GM23338 (cell line): ENCODE data around the gene ARHGEF1. TPM values are rescaled to one million over a fixed set of nuclear protein-coding genes. Genes with fewer than 3 reads are reported as not detected.

Experiments
- ATAC-seq: fragments of 200-7000 bp; cut with Tn5 transposase; 3 replicates; pipeline ENCODE4 v1.9.1; 2020
- DNase-seq: peaks from one replicate; pipeline ENCODE4 v3.0.0-alpha.2; 2015; ENCODE audit warnings: low spot score
- H2AFZ ChIP-seq: fragments of 200-600 bp; sonication (generic); 2 replicates; pipeline ENCODE4 v1.8.0; 2016; ENCODE audit warnings: antibody characterized with exemption, mild to moderate bottlenecking, moderate library complexity
- H3F3A ChIP-seq: fragments of 200-600 bp; sonication (generic); replicated peaks from 2 replicates; pipeline ENCODE4 v1.8.0; 2017; ENCODE audit warnings: antibody characterized with exemption, mixed run types, low read depth
- H3K27ac ChIP-seq: fragments of 200-600 bp; sonication (generic); 2 replicates; pipeline ENCODE4 v1.6.1; 2016; ENCODE audit warnings: low read depth
- H3K27me3 ChIP-seq: fragments of 200-600 bp; sonication (generic); 2 replicates; pipeline ENCODE4 v1.8.0; 2016; ENCODE audit warnings: mild to moderate bottlenecking, mixed run types, moderate library complexity; ENCODE audit not compliant: insufficient read depth
- H3K36me3 ChIP-seq: fragments of 200-600 bp; sonication (generic); 2 replicates; pipeline ENCODE4 v1.8.0; 2016; ENCODE audit warnings: mild to moderate bottlenecking; ENCODE audit not compliant: insufficient read depth
- H3K4me1 ChIP-seq: fragments of 200-600 bp; sonication (generic); 2 replicates; pipeline ENCODE4 v1.8.0; 2016; ENCODE audit warnings: mild to moderate bottlenecking, moderate library complexity; ENCODE audit not compliant: insufficient read depth
- H3K4me2 ChIP-seq: fragments of 200-600 bp; sonication (generic); 2 replicates; pipeline ENCODE4 v1.7.1; 2017; ENCODE audit warnings: mixed run types
- H3K4me3 ChIP-seq: fragments of 200-600 bp; sonication (generic); 2 replicates; pipeline ENCODE4 v1.6.1; 2016; ENCODE audit warnings: mixed run types
- H3K79me2 ChIP-seq: fragments of 200-600 bp; sonication (generic); replicated peaks from 2 replicates; pipeline ENCODE4 v1.8.0; 2017; ENCODE audit warnings: mild to moderate bottlenecking; ENCODE audit not compliant: insufficient read depth
- H3K9me2 ChIP-seq: fragments of 200-600 bp; sonication (generic); 2 replicates; pipeline ENCODE4 v1.8.0; 2017; ENCODE audit not compliant: insufficient read depth
- H4K20me1 ChIP-seq: fragments of 200-600 bp; sonication (generic); replicated peaks from 2 replicates; pipeline ENCODE4 v1.8.0; 2017; ENCODE audit warnings: mild to moderate bottlenecking; ENCODE audit not compliant: insufficient read depth
- H3K27ac Mint-ChIP-seq: 2 replicates; pipeline ENCODE4 v1.8.0; 2020; ENCODE audit warnings: inconsistent platforms, mild to moderate bottlenecking, moderate library complexity, mixed read lengths
- H3K27me3 Mint-ChIP-seq: 3 replicates; pipeline ENCODE4 v1.8.0; 2022; ENCODE audit warnings: low read depth, mild to moderate bottlenecking, moderate library complexity, mixed read lengths, inconsistent platforms; ENCODE audit not compliant: insufficient read depth, poor library complexity
- H3K36me3 Mint-ChIP-seq: 3 replicates; pipeline ENCODE4 v1.8.0; 2021; ENCODE audit warnings: low read depth, mild to moderate bottlenecking, inconsistent platforms, moderate library complexity, mixed read lengths
- H3K4me1 Mint-ChIP-seq: 3 replicates; pipeline ENCODE4 v1.8.0; 2020; ENCODE audit warnings: mild to moderate bottlenecking, inconsistent platforms, mixed read lengths
- H3K4me3 Mint-ChIP-seq: 3 replicates; pipeline ENCODE4 v1.8.0; 2021; ENCODE audit warnings: moderate library complexity, mild to moderate bottlenecking, inconsistent platforms, mixed read lengths
- H3K9me3 Mint-ChIP-seq: 3 replicates; pipeline ENCODE4 v1.8.0; 2020; ENCODE audit warnings: moderate library complexity, mild to moderate bottlenecking, inconsistent platforms, mixed read lengths
- CREB1 ChIP-seq: fragments of 250-450 bp; sonication (Bioruptor Pico); IDR thresholded peaks from 2 replicates; pipeline ENCODE4 v1.5.0; 2020; ENCODE audit warnings: low read depth, mild to moderate bottlenecking, moderate library complexity
- JUNB ChIP-seq: IDR thresholded peaks from one replicate; pipeline ENCODE4 v1.6.1; 2016; ENCODE audit warnings: antibody characterized with exemption; ENCODE audit not compliant: unreplicated experiment
- ZNF114 ChIP-seq: fragments of 250-450 bp; sonication (Bioruptor Pico); IDR thresholded peaks from 2 replicates; pipeline ENCODE4 v1.5.0; 2020; ENCODE audit warnings: mild to moderate bottlenecking, moderate library complexity
- ZNF331 ChIP-seq: fragments of 250-450 bp; sonication (Bioruptor Pico); IDR thresholded peaks from 2 replicates; pipeline ENCODE4 v1.5.0; 2020; ENCODE audit warnings: low read depth, mild to moderate bottlenecking, moderate library complexity
- polyA plus RNA-seq: library from polyadenylated mRNA; unstranded; fragments of >200 nt; fragmentation: Nextera tagmentation; extraction: Ambion mirVana; gene quantifications from 2 replicates; pipeline ENCODE4 v1.2.1, GENCODE V29; 2016
- total RNA-seq: library from RNA; depleted of rRNA; stranded (reverse); fragments of >200 nt; shearing (Covaris generic); gene quantifications from 2 replicates; pipeline ENCODE4 v1.2.3, GENCODE V29; 2014
- TF ChIP-seq, protein P1 (sequence below): fragments of 250-450 bp; sonication (Bioruptor Pico); IDR thresholded peaks from 2 replicates; pipeline ENCODE4 v1.5.0; 2020; ENCODE audit warnings: mild to moderate bottlenecking, moderate library complexity
- TF ChIP-seq, protein P2 (sequence below), 2 experiments: fragments of 200-600 bp in 1 of 2; sonication (generic) in 1 of 2; conservative IDR thresholded peaks; 2 replicates each; pipeline versions ENCODE4 v1.5.1 to v1.6.1; 2016 to 2017; ENCODE audit warnings: antibody characterized with exemption in 2 of 2, low read depth in 2 of 2, mild to moderate bottlenecking in 2 of 2, moderate library complexity in 1 of 2

Gene ARHGEF1
- total and polyA plus RNA-seq, 2 experiments from 2014 or later = 41.3 to 44.7 TPM

DNA sequence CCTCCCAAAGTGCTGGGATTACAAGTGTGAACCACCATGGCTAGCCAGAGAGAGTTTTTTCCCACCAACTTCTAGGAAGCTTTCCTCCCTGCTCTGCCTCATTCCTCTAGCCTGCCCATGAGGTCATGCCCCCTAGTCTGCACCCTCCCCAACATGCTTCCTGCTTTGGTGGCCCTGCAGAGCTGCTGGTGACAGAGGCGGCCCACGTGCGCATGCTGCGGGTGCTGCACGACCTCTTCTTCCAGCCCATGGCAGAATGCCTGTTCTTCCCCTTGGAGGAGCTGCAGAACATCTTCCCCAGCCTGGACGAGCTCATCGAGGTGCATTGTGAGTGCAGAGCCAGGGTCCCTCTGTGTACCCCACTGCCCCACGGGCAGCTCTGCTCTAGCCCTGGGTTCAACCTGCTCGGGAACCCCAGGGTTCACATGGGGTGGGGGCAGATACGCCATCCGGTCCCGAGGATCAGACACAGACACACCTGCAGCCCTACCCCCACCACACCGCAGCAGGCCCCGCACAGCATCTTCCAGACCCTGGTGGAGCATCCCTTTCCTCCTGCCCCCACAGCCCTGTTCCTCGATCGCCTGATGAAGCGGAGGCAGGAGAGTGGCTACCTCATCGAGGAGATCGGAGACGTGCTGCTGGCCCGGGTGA is 18.9 kb downstream of the ARHGEF1 start (continued):
- TF ChIP-seq ZNF114 (CRISPR knock-in tag) (no peak), ZNF331 (CRISPR knock-in tag) (no peak), JUNB (no peak)

- Mint-ChIP-seq H3K4me1 (peaks cover 11% of the 10 kb centered on the region), H3K36me3 (peaks cover 54% of the 10 kb centered on the region), H3K27ac (no peak overlapping the region), H3K27me3 (peaks cover 9% of the 10 kb centered on the region), H3K4me3 (no peak overlapping the region), H3K9me3 (no peaks in the 10 kb centered on the region; the same call in 2 of the 3 replicates)
- Histone ChIP-seq H3K4me1 (no peaks in the 10 kb centered on the region; the same call in 1 of the 2 replicates), H3K4me2 (no peak overlapping the region), H3F3A (no peaks in the 10 kb centered on the region), H3K79me2 (no peaks in the 10 kb centered on the region), H3K27me3 (no peaks in the 10 kb centered on the region), H4K20me1 (no peaks in the 10 kb centered on the region; the same call in 1 of the 2 replicates), H2AFZ (no peak overlapping the region), H3K36me3 (peaks cover 7% of the 10 kb centered on the region; the same call in 1 of the 2 replicates), H3K9me2 (no peaks in the 10 kb centered on the region), H3K27ac (no peak overlapping the region), H3K4me3 (no peak overlapping the region)
- no peak for ATAC-seq
- TF ChIP-seq CREB1 (CRISPR knock-in tag) (no peak), ZNF114 (CRISPR knock-in tag) (no peak)
- no peak for DNase-seq
These were observed 19.6 kb downstream of the ARHGEF1 start for GRCh38 chr19:41902594-41902993.

DNA sequence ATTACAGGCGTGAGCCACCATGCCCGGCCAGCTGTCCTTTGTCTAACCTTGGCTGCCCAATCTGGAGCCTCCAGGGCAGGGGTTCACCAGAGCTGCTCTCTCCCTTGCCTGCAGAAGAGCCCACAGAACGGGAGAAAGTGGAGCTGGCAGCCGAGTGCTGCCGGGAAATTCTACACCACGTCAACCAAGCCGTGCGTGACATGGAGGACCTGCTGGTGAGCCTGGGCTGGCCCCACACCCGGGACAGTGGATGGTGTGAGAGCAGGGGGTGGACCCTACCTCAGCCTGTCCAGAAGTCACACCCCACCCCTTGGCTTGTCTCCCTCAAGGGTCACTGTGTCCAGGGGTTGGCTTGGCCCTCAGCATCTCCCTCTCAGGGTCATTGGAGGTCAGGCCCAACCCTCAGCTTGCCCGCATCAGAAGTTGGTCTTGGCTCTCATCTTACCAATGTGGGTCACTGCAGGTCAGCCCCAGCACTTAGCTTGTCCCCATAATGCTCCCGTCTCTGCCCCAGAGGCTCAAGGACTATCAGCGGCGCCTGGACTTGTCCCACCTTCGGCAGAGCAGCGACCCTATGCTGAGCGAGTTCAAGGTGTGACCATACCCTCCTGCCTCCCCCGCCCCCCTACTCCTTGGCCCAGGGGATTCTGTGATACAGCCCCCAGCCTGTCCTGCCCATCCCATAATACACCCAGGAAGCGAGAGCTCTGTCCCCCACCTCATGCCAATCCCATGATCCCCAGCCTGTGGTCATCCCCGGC is 20.4 kb downstream of the ARHGEF1 start:
- DNase-seq = no peak
- ATAC-seq = no peak
- H3K27ac ChIP-seq = no peak overlapping the region
- H3K9me3 Mint-ChIP-seq = no peaks in the 10 kb centered on the region; the same call in 2 of the 3 replicates
- H2AFZ ChIP-seq = no peak overlapping the region
- peaks cover 54% of the 10 kb centered on the region for H3K36me3 Mint-ChIP-seq
- no peak overlapping the region for H3K27ac Mint-ChIP-seq
- no peak overlapping the region for H3K4me2 ChIP-seq
- H3K4me1 Mint-ChIP-seq = peaks cover 9% of the 10 kb centered on the region
- no peaks in the 10 kb centered on the region for H3K79me2 ChIP-seq
- TF ChIP-seq CREB1 (CRISPR knock-in tag) = no peak
- TF ChIP-seq, protein P1, sequence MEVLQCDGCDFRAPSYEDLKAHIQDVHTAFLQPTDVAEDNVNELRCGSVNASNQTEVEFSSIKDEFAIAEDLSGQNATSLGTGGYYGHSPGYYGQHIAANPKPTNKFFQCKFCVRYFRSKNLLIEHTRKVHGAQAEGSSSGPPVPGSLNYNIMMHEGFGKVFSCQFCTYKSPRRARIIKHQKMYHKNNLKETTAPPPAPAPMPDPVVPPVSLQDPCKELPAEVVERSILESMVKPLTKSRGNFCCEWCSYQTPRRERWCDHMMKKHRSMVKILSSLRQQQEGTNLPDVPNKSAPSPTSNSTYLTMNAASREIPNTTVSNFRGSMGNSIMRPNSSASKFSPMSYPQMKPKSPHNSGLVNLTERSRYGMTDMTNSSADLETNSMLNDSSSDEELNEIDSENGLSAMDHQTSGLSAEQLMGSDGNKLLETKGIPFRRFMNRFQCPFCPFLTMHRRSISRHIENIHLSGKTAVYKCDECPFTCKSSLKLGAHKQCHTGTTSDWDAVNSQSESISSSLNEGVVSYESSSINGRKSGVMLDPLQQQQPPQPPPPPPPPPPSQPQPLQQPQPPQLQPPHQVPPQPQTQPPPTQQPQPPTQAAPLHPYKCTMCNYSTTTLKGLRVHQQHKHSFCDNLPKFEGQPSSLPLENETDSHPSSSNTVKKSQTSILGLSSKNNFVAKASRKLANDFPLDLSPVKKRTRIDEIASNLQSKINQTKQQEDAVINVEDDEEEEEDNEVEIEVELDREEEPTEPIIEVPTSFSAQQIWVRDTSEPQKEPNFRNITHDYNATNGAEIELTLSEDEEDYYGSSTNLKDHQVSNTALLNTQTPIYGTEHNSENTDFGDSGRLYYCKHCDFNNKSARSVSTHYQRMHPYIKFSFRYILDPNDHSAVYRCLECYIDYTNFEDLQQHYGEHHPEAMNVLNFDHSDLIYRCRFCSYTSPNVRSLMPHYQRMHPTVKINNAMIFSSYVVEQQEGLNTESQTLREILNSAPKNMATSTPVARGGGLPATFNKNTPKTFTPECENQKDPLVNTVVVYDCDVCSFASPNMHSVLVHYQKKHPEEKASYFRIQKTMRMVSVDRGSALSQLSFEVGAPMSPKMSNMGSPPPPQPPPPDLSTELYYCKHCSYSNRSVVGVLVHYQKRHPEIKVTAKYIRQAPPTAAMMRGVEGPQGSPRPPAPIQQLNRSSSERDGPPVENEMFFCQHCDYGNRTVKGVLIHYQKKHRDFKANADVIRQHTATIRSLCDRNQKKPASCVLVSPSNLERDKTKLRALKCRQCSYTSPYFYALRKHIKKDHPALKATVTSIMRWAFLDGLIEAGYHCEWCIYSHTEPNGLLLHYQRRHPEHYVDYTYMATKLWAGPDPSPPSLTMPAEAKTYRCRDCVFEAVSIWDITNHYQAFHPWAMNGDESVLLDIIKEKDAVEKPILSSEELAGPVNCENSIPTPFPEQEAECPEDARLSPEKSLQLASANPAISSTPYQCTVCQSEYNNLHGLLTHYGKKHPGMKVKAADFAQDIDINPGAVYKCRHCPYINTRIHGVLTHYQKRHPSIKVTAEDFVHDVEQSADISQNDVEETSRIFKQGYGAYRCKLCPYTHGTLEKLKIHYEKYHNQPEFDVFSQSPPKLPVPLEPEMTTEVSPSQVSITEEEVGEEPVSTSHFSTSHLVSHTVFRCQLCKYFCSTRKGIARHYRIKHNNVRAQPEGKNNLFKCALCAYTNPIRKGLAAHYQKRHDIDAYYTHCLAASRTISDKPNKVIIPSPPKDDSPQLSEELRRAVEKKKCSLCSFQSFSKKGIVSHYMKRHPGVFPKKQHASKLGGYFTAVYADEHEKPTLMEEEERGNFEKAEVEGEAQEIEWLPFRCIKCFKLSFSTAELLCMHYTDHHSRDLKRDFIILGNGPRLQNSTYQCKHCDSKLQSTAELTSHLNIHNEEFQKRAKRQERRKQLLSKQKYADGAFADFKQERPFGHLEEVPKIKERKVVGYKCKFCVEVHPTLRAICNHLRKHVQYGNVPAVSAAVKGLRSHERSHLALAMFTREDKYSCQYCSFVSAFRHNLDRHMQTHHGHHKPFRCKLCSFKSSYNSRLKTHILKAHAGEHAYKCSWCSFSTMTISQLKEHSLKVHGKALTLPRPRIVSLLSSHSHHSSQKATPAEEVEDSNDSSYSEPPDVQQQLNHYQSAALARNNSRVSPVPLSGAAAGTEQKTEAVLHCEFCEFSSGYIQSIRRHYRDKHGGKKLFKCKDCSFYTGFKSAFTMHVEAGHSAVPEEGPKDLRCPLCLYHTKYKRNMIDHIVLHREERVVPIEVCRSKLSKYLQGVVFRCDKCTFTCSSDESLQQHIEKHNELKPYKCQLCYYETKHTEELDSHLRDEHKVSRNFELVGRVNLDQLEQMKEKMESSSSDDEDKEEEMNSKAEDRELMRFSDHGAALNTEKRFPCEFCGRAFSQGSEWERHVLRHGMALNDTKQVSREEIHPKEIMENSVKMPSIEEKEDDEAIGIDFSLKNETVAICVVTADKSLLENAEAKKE (CRISPR knock-in tag) = no peak
- TF ChIP-seq, protein P2, sequence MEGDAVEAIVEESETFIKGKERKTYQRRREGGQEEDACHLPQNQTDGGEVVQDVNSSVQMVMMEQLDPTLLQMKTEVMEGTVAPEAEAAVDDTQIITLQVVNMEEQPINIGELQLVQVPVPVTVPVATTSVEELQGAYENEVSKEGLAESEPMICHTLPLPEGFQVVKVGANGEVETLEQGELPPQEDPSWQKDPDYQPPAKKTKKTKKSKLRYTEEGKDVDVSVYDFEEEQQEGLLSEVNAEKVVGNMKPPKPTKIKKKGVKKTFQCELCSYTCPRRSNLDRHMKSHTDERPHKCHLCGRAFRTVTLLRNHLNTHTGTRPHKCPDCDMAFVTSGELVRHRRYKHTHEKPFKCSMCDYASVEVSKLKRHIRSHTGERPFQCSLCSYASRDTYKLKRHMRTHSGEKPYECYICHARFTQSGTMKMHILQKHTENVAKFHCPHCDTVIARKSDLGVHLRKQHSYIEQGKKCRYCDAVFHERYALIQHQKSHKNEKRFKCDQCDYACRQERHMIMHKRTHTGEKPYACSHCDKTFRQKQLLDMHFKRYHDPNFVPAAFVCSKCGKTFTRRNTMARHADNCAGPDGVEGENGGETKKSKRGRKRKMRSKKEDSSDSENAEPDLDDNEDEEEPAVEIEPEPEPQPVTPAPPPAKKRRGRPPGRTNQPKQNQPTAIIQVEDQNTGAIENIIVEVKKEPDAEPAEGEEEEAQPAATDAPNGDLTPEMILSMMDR (conservative IDR thresholded peaks at IDR 0.05; ENCODE audit: low read depth in 2 of 2) = no peak
- H3K4me3 Mint-ChIP-seq = no peak overlapping the region; the same call in 2 of the 3 replicates
- no peaks in the 10 kb centered on the region; the same call in 1 of the 2 replicates for H4K20me1 ChIP-seq
- H3F3A ChIP-seq = no peaks in the 10 kb centered on the region
- no peaks in the 10 kb centered on the region for H3K27me3 ChIP-seq
- H3K27me3 Mint-ChIP-seq = peaks cover 5% of the 10 kb centered on the region
- H3K9me2 ChIP-seq = no peaks in the 10 kb centered on the region
- H3K4me3 ChIP-seq = no peak overlapping the region
- H3K36me3 ChIP-seq = peaks cover 7% of the 10 kb centered on the region; the same call in 1 of the 2 replicates
- H3K4me1 ChIP-seq = no peaks in the 10 kb centered on the region; the same call in 1 of the 2 replicates
